HG02981 (cell line): ENCODE data around the gene NAPB.
"Not testable (repeated sequence)": the region's sequence is repeated elsewhere in the genome, so short reads cannot be mapped to it uniquely, and the experiment has no call there.

Source experiments
- ATAC-seq: cut with Tn5 transposase; IDR thresholded peaks from one replicate; pipeline ENCODE4 v1.9.1; 2021; ENCODE audit warnings: mild to moderate bottlenecking, moderate library complexity; ENCODE audit not compliant: unreplicated experiment

Gene NAPB

DNA sequence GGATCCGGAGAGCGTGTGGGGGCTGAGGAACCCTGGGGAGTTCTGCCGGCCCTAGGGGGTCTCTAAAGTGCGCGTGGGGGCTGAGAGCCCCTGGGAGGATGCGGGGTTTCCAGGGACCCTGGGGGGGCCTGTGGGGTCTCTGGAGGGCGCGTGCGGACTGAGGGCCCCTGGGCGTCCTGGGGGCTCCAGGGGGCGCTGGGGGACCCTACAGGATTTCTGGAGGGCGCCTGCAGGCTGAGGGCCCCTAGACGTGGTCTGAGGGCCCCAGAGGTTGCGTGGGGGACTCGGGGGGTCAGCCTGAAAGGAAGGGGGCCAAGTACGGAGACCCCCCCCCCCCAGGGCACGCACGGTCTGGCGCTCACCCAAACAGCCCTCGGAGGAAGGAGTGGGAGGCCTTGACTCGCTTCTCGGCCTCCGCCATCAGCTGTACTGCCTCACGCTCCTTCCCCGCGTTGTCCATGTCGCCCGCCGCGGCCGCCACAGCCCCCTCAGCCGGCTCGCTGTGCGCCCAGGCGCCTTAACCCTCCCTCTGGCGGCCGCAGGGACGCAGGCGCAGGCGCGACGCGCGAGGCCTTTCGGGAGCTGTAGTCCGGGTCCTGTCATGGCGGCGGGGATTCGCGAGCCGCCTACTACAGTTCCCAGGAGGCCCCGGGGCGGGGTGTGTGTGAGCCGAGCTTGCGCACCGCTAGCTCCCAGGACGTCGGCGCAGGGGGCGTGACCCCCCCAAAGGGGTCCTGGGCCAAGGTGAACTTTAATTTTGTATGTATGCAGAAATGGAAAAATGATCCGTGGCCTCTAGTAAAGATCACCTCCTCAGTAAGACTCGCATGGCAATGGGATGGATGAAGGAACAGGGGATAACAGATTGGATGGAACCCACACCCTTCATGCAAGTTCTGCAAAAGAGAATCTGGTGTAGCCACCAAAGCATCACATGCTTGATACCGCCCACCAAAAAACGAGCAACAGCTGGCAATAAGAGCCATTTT, at the start of gene NAPB:
NAPB (minus strand) TSS at position 546 of the 989 bp plus-strand sequence; CDS start at position 460, 86 bp downstream.
- ATAC-seq: peak; percentile 96

DNA sequence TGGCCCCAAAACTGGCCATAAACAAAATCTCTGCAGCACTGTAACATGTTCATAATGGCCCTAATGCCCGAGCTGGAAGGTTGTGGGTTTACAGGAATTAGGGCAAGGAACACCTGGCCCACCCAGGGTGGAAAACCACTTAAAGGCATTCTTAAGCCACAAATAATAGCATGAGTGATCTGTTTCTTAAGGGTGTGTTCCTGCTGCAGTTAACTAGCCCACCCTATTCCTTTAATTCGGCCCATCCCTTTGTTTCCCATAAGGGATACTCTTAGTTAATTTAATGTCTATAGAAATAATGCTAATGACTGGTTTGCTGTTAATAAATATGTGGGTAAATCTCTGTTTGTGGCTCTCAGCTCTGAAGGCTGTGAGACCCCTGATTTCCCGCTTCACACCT, 45.7 kb upstream of the NAPB start:
- not testable (repeated sequence) for ATAC-seq

DNA sequence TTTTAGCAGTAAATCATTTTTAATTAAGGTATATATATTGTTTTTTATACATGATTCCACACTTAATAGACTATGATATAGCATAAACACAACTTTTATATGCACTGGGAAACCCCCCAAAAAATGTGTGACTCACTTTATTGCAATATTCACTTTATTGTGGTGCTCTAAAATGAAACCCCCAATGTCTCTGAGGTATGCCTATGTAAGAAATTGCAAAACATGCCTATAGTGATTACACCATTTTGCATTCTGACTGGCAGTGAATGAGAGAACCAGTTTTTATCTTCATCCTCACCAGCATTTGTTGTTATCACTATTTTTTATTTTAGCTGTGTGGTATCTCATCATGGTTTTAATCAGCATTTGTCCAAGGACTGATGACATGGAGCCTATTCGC, 39.9 kb upstream of the NAPB start:
- ATAC-seq: no peak

DNA sequence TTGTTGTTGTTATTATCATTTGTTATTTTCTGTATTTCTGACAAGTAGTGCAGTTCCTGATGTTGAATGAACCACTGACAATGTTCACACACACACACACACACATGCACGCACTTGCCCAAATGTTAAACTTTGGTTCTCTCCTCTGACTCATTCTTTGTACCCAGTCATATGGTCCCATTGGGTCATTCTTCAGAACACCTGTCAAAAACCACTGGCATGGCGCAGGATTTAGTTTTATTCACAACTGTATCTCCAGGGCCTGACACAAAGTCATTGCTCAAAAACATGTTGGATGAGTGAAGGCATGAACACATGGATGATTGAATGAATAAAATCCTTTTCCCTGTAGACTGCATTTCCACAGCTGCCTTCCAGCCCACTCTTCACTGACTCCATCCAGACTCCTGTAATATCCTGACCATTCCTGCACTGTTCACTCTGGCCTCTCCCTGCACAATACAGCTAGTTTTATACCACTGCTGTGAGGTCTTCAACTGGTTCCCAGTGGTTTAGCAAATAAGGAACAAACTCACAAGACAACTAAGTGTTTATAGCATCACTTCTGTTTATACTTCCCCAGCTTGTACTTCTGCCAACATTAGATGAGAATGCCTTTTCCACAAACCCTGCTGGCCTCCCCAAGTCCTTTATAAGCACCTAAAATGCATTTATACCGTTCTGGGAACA, 38.3 kb upstream of the NAPB start:
- ATAC-seq: no peak

DNA sequence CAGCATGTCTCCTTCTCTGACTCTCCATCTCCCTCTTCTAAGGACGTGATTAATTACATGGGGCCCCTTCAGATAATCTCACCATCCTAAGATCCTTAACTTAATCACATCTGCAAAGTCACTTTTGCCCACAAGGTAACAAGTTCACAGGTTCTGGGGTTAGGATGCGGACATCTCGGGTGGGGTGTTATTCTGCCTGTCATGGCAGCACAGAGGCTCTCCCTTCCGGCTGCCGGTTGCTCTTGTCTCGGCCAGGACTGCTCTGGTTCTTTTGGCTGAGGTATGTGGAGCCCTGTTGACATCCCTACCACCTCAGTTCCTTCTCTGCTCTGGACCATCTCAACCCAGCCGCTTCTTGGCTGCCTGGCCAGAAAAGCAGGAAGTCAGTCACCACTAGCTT, 35.6 kb upstream of the NAPB start:
- ATAC-seq: no peak

DNA sequence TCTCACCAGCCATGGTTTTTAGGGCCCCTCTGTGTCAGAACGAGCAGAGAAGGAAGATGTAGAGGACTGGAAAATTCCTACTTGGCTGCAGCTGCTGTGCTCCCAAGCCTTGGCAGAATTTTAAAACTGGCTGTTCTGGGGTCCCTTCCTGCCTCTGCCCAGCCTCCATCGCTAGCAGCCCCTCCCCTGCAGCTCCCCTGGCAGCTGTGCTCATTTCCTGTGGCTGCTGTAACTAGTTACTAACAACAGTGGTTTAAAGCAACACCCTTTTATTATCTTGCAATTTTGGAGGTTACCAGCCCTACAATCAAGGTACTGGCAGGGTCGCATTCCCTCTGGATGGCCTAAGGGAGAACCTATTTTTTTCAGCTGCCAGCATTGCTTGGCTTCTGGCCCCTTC, 35.1 kb upstream of the NAPB start:
- no peak for ATAC-seq

DNA sequence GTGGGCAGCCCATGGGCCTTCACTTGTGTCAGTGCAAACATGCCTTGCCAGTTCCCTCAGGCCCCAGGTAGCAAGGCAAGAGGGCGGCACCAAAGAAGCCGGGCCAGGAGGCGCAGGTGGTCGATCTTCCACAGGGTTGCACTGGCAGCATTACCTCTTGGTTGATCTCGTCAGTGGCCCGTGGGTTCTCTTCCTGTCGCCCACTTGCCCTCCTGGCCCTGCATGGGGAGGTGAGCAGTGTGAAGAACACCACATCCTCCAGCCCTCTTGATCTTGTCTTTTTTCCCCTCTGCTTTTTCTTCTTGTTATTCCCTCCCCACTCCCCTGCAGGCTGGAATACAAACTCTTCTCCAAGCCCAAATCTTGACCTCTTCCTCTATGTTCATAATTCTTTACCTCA, 34.4 kb upstream of the NAPB start:
- no peak for ATAC-seq

DNA sequence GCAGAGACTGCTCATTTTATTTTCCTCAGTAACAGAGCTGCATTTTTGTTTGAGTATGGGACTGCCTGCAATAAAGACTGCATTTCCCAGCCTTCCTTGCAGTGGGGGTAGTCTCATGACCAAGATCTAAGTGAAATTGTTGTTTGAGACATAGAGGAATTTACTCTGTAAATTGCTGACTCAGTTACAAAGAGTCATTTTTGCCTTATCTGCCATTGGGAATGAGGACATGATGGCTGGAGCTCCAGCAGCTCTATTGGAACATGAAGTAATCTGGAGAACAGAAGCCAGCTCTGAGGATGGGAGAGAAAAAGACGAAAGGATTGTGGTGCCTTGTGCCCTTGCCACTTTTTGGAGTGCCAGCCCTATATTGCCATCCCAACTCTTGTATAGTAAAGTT, 33.5 kb upstream of the NAPB start:
- no peak for ATAC-seq

DNA sequence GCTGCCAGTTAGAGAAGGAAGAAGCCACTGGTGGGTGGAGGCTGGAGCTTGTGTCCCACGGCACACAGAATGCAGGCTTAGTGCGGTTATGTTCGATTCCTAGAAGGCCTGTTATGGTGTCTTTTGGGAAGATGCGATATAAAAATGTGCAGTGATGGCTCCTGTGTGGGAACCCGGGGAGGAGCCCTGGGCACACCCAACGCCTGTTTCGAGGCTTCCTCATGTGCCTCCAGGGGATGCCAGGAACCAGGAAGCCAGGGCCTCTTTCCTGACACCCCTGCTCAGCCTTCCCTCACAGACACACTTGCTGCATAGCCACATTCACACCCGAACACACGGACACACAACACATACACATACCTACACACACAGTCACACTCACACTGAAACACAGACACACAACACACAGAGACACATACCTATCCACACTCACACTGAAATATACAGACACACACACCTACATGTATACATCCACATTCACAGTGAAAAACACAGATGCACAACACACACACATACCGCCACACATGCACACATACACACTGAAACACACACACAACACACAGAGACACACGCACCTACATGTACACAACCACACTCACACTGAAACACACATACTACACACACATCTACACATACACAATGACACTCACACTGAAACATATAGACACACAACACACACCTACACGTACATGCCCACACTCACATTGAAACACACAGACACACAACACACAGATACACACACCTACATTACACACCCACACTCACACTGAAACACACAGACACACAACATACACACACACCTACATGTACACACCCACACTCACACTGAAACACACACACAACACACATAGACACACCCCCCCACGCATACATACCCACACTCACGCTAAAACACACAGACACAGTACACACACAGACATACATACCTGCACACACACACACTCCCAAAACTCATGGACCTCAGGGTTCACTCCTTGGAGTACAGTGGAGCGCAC, 32.6 kb upstream of the NAPB start:
- no peak for ATAC-seq

DNA sequence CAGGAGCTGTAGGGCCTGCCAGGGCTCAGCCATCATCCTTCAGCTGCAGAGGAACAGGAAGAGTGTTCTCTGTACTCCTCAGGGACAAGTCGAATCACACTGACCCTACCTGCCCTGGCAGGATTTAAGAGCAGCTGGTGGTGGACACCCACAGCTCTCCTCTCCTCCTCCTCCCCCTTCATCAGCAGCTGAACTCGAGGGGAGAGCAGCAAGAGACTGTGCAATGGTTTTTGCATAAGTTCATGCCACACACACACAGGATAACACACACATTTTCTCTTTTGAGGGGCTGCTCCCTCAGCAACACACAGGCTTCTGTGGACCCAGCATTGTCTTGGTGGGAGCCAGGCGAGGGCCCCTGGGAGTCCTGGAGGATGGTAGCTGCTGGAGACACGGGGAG, 31.5 kb upstream of the NAPB start, which contains the start of gene CST11:
CST11 (minus strand) TSS at position 101 of the 400 bp plus-strand sequence; CDS start at position 36, 65 bp downstream.
- ATAC-seq: no peak

DNA sequence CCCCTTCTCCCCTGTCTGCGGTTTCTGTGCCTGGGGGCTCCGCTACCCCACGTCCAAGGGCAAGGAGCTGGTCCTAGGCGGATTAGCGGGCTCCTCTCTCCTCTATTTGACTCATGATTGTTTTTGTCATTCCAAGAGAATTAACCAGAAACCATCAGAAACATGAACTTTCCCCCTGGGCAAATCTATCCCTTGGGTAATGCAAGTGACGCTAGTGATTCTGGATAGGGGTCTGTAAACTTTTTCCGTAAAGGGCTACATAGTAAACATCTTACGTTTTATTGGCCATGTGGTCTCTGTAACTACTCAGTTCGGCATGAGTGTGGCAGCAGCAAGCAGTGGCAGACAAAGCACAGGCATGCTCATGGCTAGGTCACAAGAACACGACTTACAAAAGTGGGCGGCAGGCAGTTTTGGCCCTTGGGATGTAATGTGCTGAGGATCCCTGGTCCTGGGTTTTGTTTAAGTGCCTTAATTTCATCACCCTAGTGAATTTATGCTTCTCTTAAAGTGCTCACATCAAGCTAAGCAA, 30.7 kb upstream of the NAPB start:
- no peak for ATAC-seq

DNA sequence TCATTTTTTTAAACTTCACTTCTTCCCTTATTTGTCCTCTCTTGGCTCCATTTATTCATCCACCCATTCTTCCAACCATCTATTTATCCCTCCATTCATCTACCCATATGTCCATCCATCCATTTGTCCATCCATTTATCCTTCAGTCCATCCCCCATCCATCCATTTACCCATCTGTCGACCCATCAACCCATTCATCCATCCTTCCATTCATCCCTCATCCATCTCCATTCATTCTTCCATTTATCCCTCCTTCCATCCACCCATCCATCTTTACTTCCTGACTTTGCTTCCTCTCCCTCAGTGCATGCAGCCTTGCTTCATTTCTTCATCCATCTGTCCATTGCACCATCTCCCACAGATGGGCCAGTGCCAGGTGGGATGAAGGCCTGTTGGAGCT, 29.6 kb upstream of the NAPB start:
- no peak for ATAC-seq

DNA sequence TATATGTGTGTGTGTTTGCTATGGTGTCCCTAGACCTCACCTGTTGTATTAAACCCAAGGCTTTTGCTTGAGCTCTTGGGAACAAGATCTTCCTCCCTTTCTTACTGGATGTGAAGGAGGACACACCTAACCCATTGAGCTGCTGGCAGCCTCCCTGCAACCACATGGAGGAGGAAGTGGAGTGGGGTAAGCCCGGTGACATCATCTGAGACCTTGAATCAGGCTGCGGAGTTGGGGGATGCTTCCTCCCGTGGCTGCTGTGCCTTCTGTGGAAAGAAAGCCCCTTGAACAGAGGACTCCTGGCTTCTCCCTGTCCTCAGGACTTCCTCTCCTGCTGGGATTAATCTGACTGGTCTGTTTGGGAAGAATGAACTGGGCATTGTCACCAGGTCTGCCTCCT, 28.1 kb upstream of the NAPB start:
- no peak for ATAC-seq

DNA sequence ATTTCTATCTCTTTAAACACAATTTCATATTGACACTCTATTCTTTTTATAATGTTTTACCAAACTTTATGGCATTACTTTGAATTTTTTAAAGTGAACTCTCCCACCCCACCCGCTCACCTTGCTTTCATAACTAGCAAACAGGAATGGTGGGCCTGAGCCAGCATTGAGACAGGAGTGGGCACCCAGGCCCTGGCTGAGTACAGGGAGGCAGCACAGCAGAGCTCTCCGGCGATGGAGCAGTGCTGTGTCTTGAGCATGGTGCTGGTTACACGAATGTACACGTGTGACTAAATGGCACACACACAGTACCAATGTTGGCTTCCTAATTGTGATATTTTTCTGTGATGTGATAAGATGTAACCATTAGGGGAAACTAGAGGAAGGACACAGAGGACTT, 26.9 kb upstream of the NAPB start:
- ATAC-seq: no peak

DNA sequence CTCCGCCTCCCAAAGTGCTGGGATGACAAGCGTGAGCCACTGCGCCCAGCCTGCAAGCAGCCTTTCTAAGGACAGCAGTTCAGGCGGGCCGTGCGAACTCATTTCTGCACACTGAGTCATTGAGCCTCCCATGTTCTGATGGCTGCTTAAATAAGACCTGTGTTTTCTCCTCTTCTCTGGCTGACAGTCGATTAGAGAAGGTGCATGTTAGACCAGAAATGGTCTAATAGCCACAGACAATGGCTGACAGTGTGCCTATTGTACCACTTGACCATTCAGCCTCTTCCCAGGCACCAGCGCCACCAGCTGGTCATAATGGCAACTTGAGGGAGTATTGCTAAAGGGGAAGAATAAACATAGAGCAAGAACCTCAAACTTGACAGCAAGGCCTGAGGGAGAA, 25.2 kb upstream of the NAPB start:
- peak; percentile 48 for ATAC-seq

DNA sequence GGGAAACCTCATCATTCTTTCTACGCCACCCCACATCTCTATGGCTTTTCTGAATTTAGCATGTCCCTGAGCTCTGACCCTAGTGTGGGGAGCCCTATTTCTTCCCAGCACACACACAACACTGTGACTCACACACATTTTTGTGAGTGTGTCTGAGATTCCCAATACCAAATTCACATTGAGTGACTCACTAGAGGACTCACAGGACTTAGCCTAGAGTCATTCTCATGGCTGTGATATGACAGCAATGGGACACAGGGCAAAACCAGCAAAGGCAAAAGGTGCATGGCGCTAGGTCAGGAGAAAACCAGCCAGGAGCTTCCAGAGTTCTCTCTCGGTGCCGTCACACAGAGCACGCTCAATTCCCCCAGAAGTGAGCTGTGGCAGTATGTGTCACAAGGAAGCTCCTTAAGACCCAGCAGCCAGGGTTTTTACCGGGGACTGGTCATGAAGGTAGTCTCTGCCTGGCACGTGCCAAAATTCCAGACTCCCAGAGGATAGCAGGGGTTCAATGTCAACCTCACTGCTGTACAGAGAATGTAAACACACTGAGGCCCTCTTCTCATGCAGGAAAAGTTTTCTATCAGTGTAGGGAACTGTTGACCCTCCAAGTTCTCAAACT, 24.4 kb upstream of the NAPB start:
- no peak for ATAC-seq

DNA sequence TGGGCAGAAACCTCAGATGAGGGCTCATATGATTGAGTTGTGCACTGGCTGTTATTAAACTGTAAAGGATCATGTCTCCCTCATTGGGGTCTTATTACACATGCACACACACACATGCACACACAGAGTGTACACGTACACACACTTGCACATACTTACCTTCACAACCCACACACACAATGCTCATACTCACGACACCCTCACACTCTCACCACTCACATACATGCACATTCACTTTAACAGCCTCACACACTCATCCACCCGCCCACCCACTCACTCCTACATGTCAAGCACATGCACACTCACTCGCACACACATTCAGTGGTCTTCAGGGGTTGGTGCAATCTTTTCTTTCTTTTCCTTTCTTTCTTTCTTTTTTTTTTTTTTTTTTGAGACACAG, 23.6 kb upstream of the NAPB start:
- no peak for ATAC-seq

DNA sequence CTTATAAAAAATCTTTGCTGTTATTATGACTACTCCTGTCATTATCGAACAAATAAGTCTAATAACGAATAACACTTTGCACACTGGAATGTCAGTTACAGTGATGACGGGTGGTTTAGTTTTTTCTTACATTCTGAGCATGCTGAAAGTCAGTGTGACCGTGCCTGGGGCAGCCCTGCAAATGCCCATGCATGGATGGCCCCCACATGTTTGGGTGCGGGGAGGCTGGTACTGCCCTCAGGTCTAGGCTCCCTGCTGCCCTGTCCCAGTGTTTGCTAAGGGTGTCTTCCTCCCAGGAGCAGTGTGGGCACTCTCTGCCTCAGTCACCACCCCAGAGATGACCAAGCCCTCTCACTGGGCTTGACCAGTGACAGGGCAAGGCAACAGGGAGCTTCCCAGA, 21.1 kb upstream of the NAPB start:
- ATAC-seq: no peak

DNA sequence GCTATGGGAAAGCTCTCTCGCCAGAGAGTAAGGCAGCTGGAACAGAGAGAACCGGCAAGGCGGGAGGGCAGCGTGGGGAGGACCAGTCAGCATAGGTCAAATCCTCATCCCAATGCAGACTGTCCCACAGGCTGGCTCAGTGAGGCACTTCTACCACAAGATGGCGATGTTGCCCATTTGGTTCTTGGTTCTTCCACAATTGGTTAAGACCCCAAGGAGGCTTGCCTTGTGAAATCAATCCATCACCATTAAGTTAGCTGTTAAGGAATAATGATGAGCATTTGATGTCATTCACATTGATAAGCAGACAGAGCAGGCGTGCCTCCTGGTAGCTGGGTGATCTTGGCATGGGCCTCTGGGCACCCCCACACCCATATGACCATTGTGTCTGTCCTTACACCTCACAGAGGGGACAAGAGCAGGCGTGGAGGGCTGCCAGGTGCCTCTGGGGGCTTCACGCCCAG, 20.6 kb upstream of the NAPB start:
- ATAC-seq: peak; percentile 71

DNA sequence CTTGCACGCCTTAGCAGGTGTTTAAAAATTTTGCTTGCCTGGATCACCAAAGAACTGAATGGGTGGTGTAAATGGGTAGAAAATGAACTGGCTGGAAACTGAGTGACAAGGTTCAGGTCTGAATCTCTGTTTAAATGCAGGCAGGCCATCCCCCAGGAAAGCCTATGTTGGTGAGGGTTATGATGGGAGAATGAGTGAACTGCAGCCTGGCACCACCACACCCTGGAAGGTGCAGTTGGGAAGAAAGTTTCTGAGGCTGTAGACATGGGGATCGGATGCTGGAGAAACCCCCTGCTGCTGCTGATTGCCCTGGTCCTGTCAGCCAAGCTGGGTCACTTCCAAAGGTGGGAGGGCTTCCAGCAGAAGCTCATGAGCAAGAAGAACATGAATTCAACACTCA, 18.7 kb upstream of the NAPB start:
- no peak for ATAC-seq
